LNCAP (cell line): ENCODE data around the gene LPP.

Source experiments
- CTCF ChIP-seq: fragments of 450-650 bp; IDR thresholded peaks from 2 replicates; pipeline ENCODE4 v1.5.1; 2017; ENCODE audit warnings: mild to moderate bottlenecking

Gene LPP

GRCh38 chr3:188396900-188397299 is 242.9 kb downstream of the LPP start:
- no peak for TF ChIP-seq CTCF

DNA sequence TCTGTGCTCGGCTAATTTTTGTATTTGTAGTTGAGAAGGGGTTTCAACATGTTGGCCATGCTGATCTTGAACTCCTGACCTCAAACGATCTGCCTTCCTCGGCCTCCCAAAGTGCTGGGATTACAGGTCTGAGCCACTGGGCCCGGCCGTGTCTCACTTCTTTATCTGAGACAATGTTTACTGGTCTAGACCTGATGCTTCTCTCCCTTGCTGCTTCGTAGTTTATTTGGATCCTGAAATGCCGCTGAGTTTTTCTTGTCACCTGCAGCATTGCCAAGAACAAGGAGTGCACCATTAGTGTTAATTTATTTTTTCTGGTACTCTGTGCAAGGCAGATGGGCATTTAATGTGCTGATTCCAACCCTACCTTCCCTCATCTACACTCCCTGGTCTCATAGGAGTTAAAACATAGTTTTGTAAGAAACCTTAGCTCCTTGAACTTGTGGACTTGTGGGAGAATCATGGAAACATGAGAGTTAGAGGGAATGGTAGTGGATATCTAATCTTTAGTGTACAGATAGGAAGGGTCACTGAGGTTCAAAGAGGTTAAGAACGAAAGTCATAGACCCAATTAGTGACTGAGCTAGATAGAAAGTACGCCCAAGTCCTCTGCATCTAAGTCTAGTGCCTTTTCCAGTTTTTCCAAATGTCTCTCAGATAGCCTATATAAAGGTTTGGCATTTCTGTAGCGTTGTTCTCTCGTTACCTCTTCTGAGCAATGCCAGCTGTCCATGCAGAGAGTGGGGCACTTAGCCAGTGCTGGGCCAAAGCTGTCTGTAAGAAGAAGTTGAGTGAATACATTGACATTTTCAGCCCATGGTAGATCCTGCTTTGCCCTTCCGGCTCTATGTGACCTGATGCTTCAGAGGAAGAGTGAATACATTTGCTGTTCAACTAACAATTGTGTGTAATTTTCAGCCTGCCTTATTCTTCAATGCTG is 244.1 kb downstream of the LPP start:
- TF ChIP-seq CTCF = no peak

DNA sequence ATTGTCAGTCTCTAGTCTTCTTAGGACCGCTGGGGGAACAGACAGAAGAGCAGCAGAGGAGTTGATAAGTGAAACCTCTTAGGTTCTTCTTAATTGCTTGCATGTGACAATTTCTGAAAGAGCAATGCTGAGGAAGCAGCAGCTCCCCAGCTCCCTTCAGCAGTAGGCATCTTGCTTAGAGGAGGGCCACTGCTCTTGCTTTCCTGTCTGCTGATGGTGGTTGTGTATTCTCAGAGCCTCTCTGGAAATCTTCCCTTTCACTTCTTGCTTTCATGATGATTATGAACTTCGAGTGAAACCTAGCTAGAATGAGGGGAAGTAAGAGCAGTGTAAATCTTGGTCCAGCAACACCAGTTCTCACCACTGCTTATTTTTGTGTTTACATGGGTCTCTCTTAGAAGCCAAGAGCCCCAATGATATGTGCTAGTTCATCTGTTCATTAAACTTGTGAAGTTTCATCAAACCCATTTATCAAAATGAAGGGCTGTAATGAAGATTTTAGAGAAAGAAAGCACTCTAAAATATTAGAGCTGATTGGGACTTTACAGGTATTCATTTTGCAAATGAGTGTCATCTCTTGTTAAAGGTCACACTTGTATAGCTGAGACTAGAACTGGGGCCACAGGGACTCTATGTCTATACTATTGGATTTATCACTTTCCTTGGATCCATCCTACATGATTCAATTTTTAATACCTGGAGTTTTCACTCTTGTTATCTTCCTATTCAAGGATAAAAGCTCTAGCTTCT is 246.7 kb downstream of the LPP start:
- no peak for TF ChIP-seq CTCF

DNA sequence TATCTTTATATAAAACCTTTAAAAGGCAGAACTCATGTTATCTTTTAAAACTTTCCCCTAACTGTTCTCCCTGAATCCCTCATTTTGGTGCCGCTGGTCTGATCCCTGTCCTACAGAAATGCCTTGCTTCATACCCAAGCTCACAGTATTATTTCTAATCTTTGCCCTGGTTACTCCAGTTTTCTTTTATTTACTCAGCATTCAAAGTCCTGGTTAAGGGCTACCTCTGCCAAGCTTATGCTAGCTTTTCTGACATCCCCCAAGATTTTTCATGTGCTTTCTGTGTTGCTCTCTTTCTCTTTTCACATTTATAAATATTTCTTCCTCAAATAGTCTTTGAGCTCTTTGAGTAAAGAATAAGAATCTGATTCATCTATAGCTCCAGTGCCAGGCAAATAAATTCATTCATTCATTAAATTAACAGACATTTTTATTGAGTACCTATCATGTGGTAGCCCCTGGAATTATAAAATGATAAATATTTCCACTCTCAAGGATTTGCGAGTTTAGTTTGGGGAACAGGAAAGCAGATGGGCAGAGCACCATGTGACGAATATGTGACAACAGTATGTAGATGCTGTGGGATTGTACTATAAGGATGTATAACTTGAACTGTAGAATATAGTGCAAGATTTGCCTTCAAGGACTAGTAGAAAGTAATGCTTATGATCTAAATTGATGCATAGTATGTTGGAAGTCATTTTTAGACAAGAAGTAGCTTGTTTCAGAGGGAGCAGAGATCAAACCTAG is 247.5 kb downstream of the LPP start:
- TF ChIP-seq CTCF = no peak

GRCh38 chr3:188402229-188402628 is 248.3 kb downstream of the LPP start:
- no peak for TF ChIP-seq CTCF

- no peak for TF ChIP-seq CTCF
Measured at GRCh38 chr3:188403404-188403803, 249.4 kb downstream of the LPP start.

DNA sequence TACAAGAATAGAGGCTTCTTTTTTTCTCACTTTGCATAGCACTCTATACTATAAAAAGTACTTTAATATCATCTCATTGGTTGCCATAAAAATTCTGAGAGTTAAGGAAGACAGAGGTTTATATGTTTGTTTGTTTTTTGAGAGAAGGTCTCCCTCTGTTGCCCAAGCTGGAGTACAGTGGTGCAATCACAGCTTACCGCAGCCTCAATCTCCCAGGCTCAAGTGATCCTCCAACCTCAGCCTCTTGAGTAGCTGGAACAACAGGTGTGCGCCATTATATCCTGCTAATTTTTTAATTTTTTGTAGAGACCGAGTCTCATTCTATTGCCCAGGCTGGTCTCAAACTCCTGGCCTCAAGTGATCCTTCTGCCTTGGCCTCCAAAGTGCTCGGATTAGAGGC is 250.2 kb downstream of the LPP start:
- TF ChIP-seq CTCF = no peak
